IMR-90 (cell line): ENCODE results near the gene LCN12. TPM values are rescaled to one million over a fixed set of nuclear protein-coding genes. Genes with fewer than 3 reads are reported as not detected.

ENCODE experiments used
- ATAC-seq: fragments of 200-7000 bp; cut with Tn5 transposase; 2 replicates; pipeline ENCODE4 v1.9.1; 2020; ENCODE audit warnings: low read depth, mild to moderate bottlenecking, moderate library complexity
- BruUV-seq: library from RNA; stranded (reverse); fragments of 400-500 nt; replicated peaks from 2 replicates; lab custom pipeline; 2021; lab: Mats Ljungman, UMichigan
- CTCF ChIA-PET: fragments of 300-600 bp; formaldehyde crosslinking; extraction: SDS; loops from one replicate; lab custom pipeline; 2021; ENCODE audit warnings: antibody characterized with exemption; lab: Yijun Ruan, JAX
- POLR2A ChIA-PET: fragments of 300-600 bp; sonication (Branson Sonifier 250); formaldehyde crosslinking; loops from one replicate; lab custom pipeline; 2022; ENCODE audit warnings: antibody characterized with exemption; ENCODE audit not compliant: unreplicated experiment; lab: Charles Lee
- DNase-seq: peaks from one replicate; pipeline ENCODE4 v3.0.0; 2013
- H2AFZ ChIP-seq: replicated peaks from 2 replicates; pipeline ENCODE3; 2013; ENCODE audit warnings: low read length, mild to moderate bottlenecking; ENCODE audit not compliant: poor library complexity
- H2AK5ac ChIP-seq: 2 replicates; pipeline ENCODE4 v1.6.1; 2013; ENCODE audit warnings: low read depth, low read length, inconsistent platforms
- H2AK9ac ChIP-seq: replicated peaks from 2 replicates; pipeline ENCODE3; 2013; ENCODE audit warnings: mild to moderate bottlenecking, low read depth, low read length, moderate library complexity; ENCODE audit not compliant: poor library complexity
- H2BK120ac ChIP-seq: 2 replicates; pipeline ENCODE4 v1.6.1; 2013; ENCODE audit warnings: low read depth, low read length, inconsistent platforms
- H2BK15ac ChIP-seq: 3 replicates; pipeline ENCODE4 v1.6.1; 2013; ENCODE audit warnings: low read depth, low read length, inconsistent platforms
- H2BK20ac ChIP-seq: 2 replicates; pipeline ENCODE4 v1.6.1; 2013; ENCODE audit warnings: low read depth, mild to moderate bottlenecking, inconsistent platforms, low read length, moderate library complexity
- H2BK5ac ChIP-seq: 2 replicates; pipeline ENCODE4 v1.6.1; 2013; ENCODE audit warnings: mild to moderate bottlenecking, low read depth, low read length, inconsistent platforms; ENCODE audit not compliant: poor library complexity, severe bottlenecking
- H3K14ac ChIP-seq: replicated peaks from 2 replicates; pipeline ENCODE4 v1.6.1; 2013; ENCODE audit warnings: low read depth, low read length, inconsistent platforms
- H3K18ac ChIP-seq: 2 replicates; pipeline ENCODE4 v1.6.1; 2013; ENCODE audit warnings: low read depth, low read length, control low read depth
- H3K23ac ChIP-seq: 2 replicates; pipeline ENCODE4 v1.6.1; 2013; ENCODE audit warnings: low read depth, low read length, inconsistent platforms
- H3K27ac ChIP-seq: 2 replicates; pipeline ENCODE4 v1.5.1; 2013; ENCODE audit warnings: mild to moderate bottlenecking, control low read depth, low read length; ENCODE audit not compliant: insufficient read depth
- H3K27me3 ChIP-seq: 2 replicates; pipeline ENCODE4 v1.6.1; 2013; ENCODE audit warnings: low read length; ENCODE audit not compliant: control insufficient read depth, insufficient read depth
- H3K36me3 ChIP-seq: 2 replicates; pipeline ENCODE4 v1.6.1; 2013; ENCODE audit warnings: low read length, mixed read lengths; ENCODE audit not compliant: control insufficient read depth, insufficient read depth
- H3K4ac ChIP-seq: 2 replicates; pipeline ENCODE4 v1.6.1; 2013; ENCODE audit warnings: low read depth, low read length, inconsistent platforms
- H3K4me1 ChIP-seq: 2 replicates; pipeline ENCODE4 v1.6.1; 2013; ENCODE audit warnings: low read length, mixed read lengths; ENCODE audit not compliant: control insufficient read depth, insufficient read depth
- H3K4me2 ChIP-seq: 2 replicates; pipeline ENCODE4 v1.6.1; 2013; ENCODE audit warnings: low read depth, mild to moderate bottlenecking, control low read depth, low read length, moderate library complexity
- H3K4me3 ChIP-seq: 2 replicates; pipeline ENCODE4 v1.5.1; 2013; ENCODE audit warnings: low read depth, mild to moderate bottlenecking, control low read depth, low read length, moderate library complexity; ENCODE audit not compliant: insufficient read depth
- H3K56ac ChIP-seq: 2 replicates; pipeline ENCODE4 v1.6.1; 2013; ENCODE audit warnings: low read length, inconsistent platforms; ENCODE audit not compliant: insufficient read depth; ENCODE audit errors: extremely low read depth
- H3K79me1 ChIP-seq, 2 experiments: 2 replicates each; pipeline ENCODE4 v1.6.1; 2013; ENCODE audit warnings: low read length in 2 of 2, inconsistent platforms in 1 of 2, low read depth in 1 of 2
- H3K9ac ChIP-seq: 2 replicates; pipeline ENCODE4 v1.6.1; 2013; ENCODE audit warnings: low read depth, low read length, control low read depth
- H3K9me1 ChIP-seq: 2 replicates; pipeline ENCODE4 v1.6.1; 2013; ENCODE audit warnings: low read length, inconsistent platforms; ENCODE audit not compliant: insufficient read depth
- H3K9me3 ChIP-seq: 2 replicates; pipeline ENCODE4 v1.6.1; 2013; ENCODE audit warnings: low read length; ENCODE audit not compliant: control insufficient read depth, insufficient read depth
- H4K20me1 ChIP-seq: 2 replicates; pipeline ENCODE4 v1.6.1; 2013; ENCODE audit warnings: low read length, inconsistent platforms; ENCODE audit not compliant: insufficient read depth
- H4K5ac ChIP-seq: 2 replicates; pipeline ENCODE4 v1.6.1; 2013; ENCODE audit warnings: mild to moderate bottlenecking, low read depth, low read length, control low read depth
- H4K8ac ChIP-seq, 2 experiments: 2 replicates each; pipeline ENCODE4 v1.6.1; 2013; ENCODE audit warnings: low read depth in 2 of 2, low read length in 2 of 2, control low read depth in 1 of 2, inconsistent platforms in 1 of 2
- H4K91ac ChIP-seq: 2 replicates; pipeline ENCODE4 v1.6.1; 2013; ENCODE audit warnings: low read depth, low read length, inconsistent platforms; ENCODE audit not compliant: insufficient read depth
- BHLHE40 ChIP-seq: fragments of 150-350 bp; IDR thresholded peaks from 2 replicates; pipeline ENCODE4 v1.6.1; 2016; ENCODE audit warnings: mild to moderate bottlenecking, low read depth, low read length
- CEBPB ChIP-seq: IDR thresholded peaks from 2 replicates; pipeline ENCODE4 v1.6.1; 2012; ENCODE audit warnings: low read depth, low read length, improper control_type of control experiment
- CTCF ChIP-seq: conservative IDR thresholded peaks from 2 replicates; pipeline ENCODE4 v1.5.1; 2012; ENCODE audit warnings: mild to moderate bottlenecking, low read depth, low read length, improper control_type of control experiment
- FOS ChIP-seq: fragments of 150-350 bp; IDR thresholded peaks from 2 replicates; pipeline ENCODE4 v1.6.1; 2016; ENCODE audit warnings: low read depth, low read length
- MAZ ChIP-seq: IDR thresholded peaks from 2 replicates; pipeline ENCODE4 v1.6.1; 2012; ENCODE audit warnings: low read depth, mild to moderate bottlenecking, low read length, improper control_type of control experiment, moderate library complexity, borderline replicate concordance
- NFE2L2 ChIP-seq: fragments of 150-350 bp; IDR thresholded peaks from 2 replicates; pipeline ENCODE4 v1.6.1; 2016; ENCODE audit warnings: low read depth, mild to moderate bottlenecking, low read length
- POLR2A ChIP-seq: IDR thresholded peaks from 2 replicates; pipeline ENCODE4 v1.6.1; 2012; ENCODE audit warnings: mild to moderate bottlenecking, low read depth, low read length
- RAD21 ChIP-seq: IDR thresholded peaks from 2 replicates; pipeline ENCODE4 v1.6.1; 2012; ENCODE audit warnings: low read length, improper control_type of control experiment
- RCOR1 ChIP-seq: IDR thresholded peaks from 2 replicates; pipeline ENCODE4 v1.6.1; 2012; ENCODE audit warnings: mild to moderate bottlenecking, low read length, improper control_type of control experiment; ENCODE audit not compliant: insufficient replicate concordance
- RFX5 ChIP-seq: IDR thresholded peaks from 2 replicates; pipeline ENCODE4 v1.8.0; 2012; ENCODE audit warnings: low read depth, mild to moderate bottlenecking, low read length, moderate library complexity
- SMC3 ChIP-seq: fragments of 150-350 bp; IDR thresholded peaks from 2 replicates; pipeline ENCODE4 v1.6.1; 2016; ENCODE audit warnings: low read depth, mild to moderate bottlenecking, antibody characterized with exemption, low read length, moderate library complexity
- WGBS, 2 experiments: methylation state at CpG; one replicate each; pipeline versions ENCODE4 v1.1.5 to v1.1.7; 2013; ENCODE audit warnings: missing lambda C conversion rate in 2 of 2; ENCODE audit not compliant: insufficient read length in 1 of 2; ENCODE audit errors: extremely low coverage in 2 of 2; 5-methylcytosine and 5-hydroxymethylcytosine counted together
- dilution Hi-C: fragments of 300-500 bp; cut with HindIII; formaldehyde crosslinking; loops from one replicate; pipeline ENCODE4 v1.14.3; 2018; ENCODE audit warnings: low sequenced_read_pairs; ENCODE audit not compliant: unreplicated experiment
- in situ Hi-C: fragments of 300-500 bp; cut with MboI; formaldehyde crosslinking; loops from 3 replicates; pipeline ENCODE4 v1.14.3; 2019; ENCODE audit warnings: low sequenced_read_pairs, inconsistent platforms, mixed read lengths
- intact Hi-C: fragments of 100-400 bp; cut with micrococcal nuclease; formaldehyde crosslinking; loops from 2 replicates; pipeline ENCODE4 v1.10.0; 2022
- polyA plus RNA-seq, 3 experiments: library from polyadenylated mRNA; depleted of rRNA; stranded (reverse); fragments of >200 nt; gene quantifications; 2 replicates each; pipeline ENCODE4 v1.2.3, GENCODE V29; 2012; ENCODE audit warnings: low replicate concordance in 1 of 3
- total RNA-seq: library from RNA; depleted of rRNA; stranded (reverse); fragments of >200 nt; gene quantifications from 2 replicates; pipeline ENCODE4 v1.2.3, GENCODE V29; 2012
- TF ChIP-seq, protein P1 (sequence below): fragments of 150-350 bp; IDR thresholded peaks from 2 replicates; pipeline ENCODE4 v1.6.1; 2017; ENCODE audit warnings: mild to moderate bottlenecking, antibody characterized with exemption, low read length, low read depth

The LCN12 gene
- total and polyA plus RNA-seq, 2 of the 4 experiments (the other 2 are of a cell fraction) = 0.12 TPM; not detected in 1

GRCh38 chr9:136913701-136914438 is 38.2 kb upstream of the LCN12 start (continued):
- no peak for TF ChIP-seq RFX5

DNA sequence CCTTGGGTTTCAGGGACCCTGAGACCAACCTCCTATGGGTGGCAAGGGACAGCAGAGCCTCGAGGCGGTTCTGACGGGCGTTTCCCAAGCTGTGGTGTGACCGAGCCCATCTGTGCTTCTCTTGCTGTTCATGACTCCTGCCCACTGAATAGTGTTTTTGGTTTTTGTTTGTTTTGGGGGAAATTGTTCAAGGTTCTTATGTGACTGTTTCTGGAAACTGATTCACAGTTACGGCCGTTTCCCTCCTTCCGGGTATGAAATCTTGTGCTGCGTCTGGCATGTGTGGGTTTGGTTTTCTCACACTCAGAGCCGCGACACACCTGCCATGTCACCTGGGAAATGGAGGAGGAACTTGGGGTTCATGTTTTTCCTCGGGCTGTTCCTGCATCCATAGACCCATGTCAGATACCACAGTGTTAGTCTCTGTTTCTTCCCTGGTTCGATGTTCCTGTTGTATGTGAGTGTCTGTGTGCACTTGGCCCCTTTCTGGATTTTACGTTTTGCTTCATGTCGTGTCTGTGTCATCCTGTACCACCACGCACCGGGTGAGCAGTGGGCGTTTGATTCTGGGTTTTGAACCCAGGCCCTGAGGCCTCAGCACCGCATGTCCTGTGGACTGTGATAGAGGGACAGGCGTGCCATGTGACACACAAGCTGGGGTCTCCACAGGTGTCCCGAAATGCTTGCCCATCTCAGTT is 36.3 kb upstream of the LCN12 start:
- Histone ChIP-seq H3K4me3 (no peak overlapping the region), H3K27me3 (no peaks in the 10 kb centered on the region), H2BK20ac (no peak overlapping the region), H4K91ac (no peak overlapping the region), H3K9me1 (no peaks in the 10 kb centered on the region), H2BK120ac (no peak overlapping the region), H3K4me2 (no peak overlapping the region), H3K4me1 (no peaks in the 10 kb centered on the region), H3K36me3 (peaks cover 30% of the 10 kb centered on the region), H3K79me1 (peaks cover 6 to 20% of the 10 kb centered on the region in 2 experiments; a peak in 3 of 4 replicates), H3K9me3 (no peaks in the 10 kb centered on the region), H2AFZ (no peak overlapping the region), H3K18ac (no peak overlapping the region), H3K9ac (no peak overlapping the region), H3K23ac (no peak overlapping the region), H2BK15ac (no peak overlapping the region), H3K4ac (no peak overlapping the region), H3K56ac (no peak overlapping the region), H3K14ac (no peak overlapping the region), H2AK5ac (no peak overlapping the region), H2AK9ac (no peak overlapping the region), H4K20me1 (peaks cover 5% of the 10 kb centered on the region), H4K5ac (no peak overlapping the region), H3K27ac (no peak overlapping the region), H4K8ac (no peak overlapping the region), H2BK5ac (no peak overlapping the region)
- POLR2A ChIA-PET = no interaction called here
- no peak for DNase-seq
- intact Hi-C loops (no loop called here), dilution Hi-C loops (no loop called here), in situ Hi-C loops (no loop called here)
- no TSS peak for BruUV-seq
- no peak for ATAC-seq
- 78% methylated on average over 7 of the region's 21 CpGs; no CpG with 5 or more reads in 1 of the 2 experiments for WGBS, 2 experiments
- no peak for TF ChIP-seq NFE2L2
- no peak for TF ChIP-seq RFX5
- no peak for TF ChIP-seq FOS
- TF ChIP-seq BHLHE40 = no peak
- TF ChIP-seq POLR2A = no peak
- TF ChIP-seq MAZ = no peak
- TF ChIP-seq RCOR1 = no peak
- TF ChIP-seq, protein P1, sequence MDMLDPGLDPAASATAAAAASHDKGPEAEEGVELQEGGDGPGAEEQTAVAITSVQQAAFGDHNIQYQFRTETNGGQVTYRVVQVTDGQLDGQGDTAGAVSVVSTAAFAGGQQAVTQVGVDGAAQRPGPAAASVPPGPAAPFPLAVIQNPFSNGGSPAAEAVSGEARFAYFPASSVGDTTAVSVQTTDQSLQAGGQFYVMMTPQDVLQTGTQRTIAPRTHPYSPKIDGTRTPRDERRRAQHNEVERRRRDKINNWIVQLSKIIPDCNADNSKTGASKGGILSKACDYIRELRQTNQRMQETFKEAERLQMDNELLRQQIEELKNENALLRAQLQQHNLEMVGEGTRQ = no peak
- TF ChIP-seq SMC3 = no peak
- no peak for TF ChIP-seq CTCF
- TF ChIP-seq CEBPB = no peak
- no peak for TF ChIP-seq RAD21
- CTCF ChIA-PET = no interaction called here
